Ammon's horn (tissue), 1 donor: ENCODE results near the gene APC.
A peak's percentile ranks its signal among the peaks of the same experiment; 100 is the strongest.
"Not testable (repeated sequence)": the region's sequence is repeated elsewhere in the genome, so short reads cannot be mapped to it uniquely, and the experiment has no call there.

ENCODE experiments used
- DNase-seq: peaks from one replicate; pipeline ENCODE4 v3.0.0-alpha.2; 2016; ENCODE audit warnings: low spot score

APC gene

DNA sequence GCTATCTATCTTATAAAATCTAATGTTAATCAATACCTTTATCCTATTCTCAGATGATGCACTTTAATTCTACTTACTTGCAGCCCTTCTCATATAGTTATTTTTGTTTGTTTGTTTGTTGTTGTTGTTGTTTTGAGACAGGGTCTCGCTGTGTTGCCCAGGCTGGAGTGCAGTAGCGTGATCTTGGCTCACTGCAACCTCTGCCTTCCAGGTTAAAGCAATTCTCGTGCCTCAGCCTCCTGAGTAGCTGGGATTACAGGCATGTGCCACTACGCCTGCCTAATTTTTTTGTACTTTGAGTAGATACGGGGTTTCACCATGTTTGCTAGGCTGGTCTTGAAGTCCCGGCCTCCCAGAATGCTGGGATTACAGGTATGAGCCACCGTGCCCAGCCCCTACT lies 20.8 kb upstream of the APC start:
- DNase-seq = not testable (repeated sequence)

DNA sequence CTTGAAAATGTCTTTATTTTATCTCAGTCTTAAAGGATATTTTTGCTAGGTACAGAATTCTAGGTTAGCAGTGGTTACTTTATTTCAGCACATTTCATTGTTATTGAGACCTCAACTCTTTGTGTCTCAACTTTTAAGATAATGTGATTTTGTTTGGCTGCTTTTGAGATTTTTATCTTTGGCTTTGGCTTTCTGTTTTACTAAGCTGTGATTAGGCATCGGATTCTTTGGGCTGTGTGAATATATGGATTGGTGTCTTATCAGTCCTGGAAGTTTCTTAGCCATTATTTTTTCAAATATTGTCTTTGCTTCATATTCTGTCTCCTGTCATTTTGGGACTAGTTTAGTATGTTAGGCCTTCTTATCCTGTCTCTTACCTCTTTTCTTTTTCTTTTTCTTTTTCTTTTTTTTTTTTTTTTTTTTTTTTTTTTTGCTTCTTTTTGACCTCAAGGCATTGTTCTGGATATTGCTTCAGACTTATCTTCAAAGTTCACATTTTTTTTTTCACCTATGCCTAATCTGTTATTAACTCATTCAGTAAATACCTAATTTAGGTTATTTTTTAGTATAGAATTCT lies 20.1 kb upstream of the APC start:
- no peak for DNase-seq

DNA sequence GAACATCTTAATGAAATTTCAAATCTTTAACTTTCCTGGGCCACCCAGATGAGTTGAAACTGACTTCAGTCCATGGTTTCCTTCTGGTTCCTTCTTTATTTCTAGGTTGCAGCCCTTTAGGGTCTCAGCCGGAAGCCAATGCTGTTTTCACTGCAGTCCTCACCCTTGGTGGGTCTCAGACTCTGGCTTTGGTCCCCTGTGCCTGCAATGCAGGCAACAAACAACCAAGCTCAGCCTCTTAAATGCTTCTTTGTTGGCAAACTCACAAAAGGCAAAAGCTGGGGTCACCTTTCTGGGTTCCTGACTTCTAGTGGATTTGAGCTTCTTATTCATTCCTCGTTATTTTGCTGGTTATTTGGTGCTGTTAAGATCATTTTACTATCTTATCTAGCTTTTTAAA lies 19.3 kb upstream of the APC start:
- no peak for DNase-seq

- no peak for DNase-seq
These were observed 17.1 kb upstream of the APC start for GRCh38 chr5:112720576-112720975.

- no peak for DNase-seq
These were observed 12.8 kb upstream of the APC start for GRCh38 chr5:112724901-112725300.

GRCh38 chr5:112729630-112730029 lies 8.1 kb upstream of the APC start:
- DNase-seq = no peak

GRCh38 chr5:112732131-112732530 lies 5.6 kb upstream of the APC start:
- peak; percentile 30 for DNase-seq

DNA sequence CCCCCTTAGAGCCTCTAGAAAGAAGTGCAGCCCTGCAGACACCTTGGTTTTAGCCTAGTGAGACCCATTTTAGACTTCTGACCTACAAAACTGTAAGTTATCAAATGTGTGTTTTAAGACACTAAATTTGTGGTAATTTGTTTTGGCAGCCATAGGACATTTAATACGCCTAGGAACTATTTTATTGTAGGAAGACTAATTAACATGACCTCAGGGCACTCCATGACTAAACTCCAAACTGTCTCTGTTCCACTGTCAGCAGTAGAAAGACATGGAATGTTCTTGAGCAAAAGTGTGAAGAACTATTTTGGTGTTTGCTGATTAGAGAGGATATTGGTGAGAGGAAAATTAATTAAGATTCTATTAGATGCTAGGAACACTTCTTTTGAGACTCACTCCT lies 4.1 kb upstream of the APC start:
- no peak for DNase-seq

DNA sequence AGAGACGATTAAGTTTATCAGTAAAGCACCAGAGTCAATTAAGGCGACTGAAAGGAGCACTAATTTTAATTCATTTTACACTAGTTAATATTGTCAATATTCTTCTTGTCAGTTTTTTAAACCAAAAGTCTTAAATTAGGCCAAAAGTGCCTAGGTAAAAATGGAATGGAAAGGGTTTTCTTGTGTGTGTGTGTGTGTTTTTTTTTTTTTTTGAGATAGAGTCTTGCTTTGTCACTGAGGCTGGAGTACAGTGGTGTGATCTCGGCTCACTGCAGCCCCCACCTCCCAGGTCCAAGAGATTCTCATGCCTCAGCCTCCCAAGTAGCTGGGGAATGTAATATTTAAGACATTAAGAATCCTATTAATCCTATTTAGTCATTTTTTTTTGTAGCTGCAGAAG lies 3.1 kb upstream of the APC start:
- no peak for DNase-seq

DNA sequence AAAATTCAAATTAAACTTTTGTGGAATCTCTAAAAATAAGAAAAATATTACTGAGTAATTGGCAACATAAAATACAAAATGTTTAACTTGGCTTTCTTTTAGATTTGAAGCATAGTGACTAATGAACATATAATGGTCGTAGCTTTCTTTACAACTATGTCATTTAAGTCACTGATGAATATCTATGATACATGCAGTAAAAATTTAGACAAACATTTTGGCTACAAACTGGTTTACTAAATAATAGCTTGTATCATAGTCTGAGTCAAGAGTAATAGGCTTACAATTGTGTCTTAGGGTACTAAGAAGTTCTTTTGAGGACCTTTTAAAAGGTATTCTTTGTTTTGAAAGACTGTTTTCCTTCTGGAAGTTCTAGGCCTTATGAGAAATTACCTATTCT lies 2.0 kb upstream of the APC start:
- no peak for DNase-seq

GRCh38 chr5:112737070-112737462 lies 619 bp upstream of the APC start:
- no peak for DNase-seq

GRCh38 chr5:112738191-112738560 lies 491 bp downstream of the APC start:
- DNase-seq = peak; percentile 78

GRCh38 chr5:112742424-112742823 lies 4.7 kb downstream of the APC start:
- peak; percentile 83 for DNase-seq

DNA sequence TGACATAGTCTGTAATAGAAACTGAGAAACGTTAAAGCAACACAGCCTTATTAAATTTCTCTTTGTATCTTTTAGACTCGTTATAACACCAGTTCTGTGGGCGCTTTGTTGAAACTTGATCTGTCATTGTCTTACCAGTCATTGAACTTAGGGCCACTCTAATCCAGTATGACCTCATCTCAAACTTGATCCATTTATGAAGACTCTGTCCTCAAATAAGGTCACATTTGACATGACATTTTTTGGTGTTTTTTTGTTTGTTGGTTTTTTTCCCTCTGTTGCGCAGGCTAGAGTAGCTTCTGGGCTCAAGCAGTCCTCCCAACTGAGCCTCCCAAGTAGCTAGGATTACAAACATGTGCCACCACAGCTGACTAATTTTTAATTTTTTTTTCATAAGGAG lies 5.9 kb downstream of the APC start:
- no peak for DNase-seq

DNA sequence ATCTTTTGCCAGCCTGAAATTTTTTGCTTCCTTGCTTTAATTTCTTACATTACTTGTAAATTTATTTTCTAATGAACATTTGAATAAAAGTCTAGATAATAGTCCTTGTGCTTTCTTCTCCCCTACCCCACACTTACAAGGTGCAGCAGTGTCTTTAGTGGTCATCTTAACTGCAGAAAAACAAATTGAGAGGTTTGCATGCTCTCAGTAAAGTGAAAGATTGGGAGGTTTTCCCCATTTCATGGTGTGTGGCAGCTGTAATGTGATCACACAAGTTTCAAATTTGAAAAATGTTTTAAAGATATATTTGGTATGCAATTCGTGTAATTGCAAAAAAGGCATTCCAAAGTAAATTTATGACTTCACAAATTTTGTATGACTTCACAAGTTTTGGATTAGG lies 14.7 kb downstream of the APC start:
- DNase-seq = no peak

- DNase-seq = no peak
These were observed 18.0 kb downstream of the APC start for GRCh38 chr5:112755703-112756102.

DNA sequence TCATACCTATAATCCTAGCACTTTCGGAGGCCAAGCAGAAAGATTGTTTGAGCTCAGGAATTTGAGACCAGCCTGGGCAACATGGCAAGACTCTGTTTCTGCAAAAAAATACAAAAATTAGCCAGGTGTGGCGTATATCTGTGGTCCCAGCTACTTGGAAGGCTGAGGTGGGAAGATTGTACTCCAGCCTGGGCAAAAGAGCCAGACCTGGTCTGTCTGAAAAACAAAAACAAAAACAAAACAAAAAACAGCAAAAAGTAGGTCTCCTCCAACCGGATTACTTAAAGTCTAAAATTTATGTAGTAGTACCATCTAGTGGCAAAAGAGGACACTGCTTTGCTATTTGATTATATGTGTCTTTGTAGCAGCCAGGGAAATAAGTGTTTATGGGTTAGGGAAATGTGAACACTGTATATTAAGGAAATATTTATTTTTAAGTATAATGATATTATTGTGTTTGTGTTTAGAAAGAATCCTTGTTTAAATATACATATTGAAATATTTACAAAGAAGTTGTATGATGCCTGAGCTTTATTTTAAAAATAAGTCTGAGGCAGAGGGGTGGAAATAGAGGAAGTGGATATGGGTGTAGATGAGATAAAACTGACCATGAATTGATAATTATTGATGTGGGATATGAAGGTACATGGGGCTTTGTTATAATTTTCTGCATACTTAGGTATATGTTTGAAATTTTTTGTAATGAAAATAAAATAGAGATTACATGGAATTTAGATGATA lies 20.0 kb downstream of the APC start:
- peak; percentile 78 for DNase-seq

GRCh38 chr5:112758676-112759075 lies 21.0 kb downstream of the APC start:
- no peak for DNase-seq

DNA sequence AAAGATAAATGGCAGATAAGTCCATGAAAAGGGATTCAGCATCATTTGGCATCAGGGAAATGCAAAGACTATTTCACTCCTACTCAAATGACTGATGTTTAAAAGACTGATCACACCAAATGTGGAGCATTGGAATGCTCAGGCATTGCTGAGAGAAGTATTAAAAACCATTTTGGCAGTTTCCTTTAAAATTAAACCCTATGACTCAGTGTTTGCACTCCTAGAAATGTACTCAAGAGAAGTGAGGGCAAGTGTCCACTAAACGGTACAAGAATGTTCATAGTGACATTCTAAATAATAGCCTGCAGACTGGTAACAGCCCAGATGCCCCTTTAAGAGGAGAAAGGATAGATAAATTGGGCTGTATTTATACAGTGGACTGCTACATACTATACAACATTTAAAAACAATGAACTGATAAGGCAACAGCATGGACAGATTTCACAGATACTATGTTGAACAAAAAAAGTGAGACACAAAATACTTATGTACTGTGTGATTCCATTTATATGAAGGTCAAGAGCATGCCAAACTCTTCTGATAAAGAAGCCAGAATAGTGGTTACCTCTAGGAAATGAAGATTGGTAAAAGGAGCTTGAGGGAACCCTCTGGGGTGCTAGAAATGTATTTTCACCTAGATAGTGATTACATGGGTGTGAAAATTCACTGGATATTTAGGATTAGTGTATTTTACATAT lies 24.6 kb downstream of the APC start:
- no peak for DNase-seq

GRCh38 chr5:112763165-112763564 lies 25.5 kb downstream of the APC start:
- no peak for DNase-seq

DNA sequence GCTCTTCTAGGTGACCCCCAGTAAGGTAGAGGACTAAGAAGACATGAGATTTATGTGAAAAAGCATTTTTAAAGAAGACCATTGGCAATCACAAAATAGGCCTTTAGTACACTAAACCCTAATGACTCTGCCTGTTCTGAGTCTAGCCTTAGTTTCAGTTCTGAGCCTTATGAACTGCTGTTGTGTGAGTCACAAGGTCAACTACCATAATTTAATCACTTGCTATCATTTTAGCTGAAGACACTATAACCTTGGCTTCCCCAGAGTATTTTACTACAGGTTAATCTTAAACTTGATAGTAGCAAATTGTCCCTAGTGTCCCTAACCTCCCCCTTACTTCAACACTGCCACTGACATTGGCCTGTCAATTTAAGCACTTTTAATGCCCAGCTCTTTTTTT lies 34.4 kb downstream of the APC start:
- no peak for DNase-seq

GRCh38 chr5:112776301-112776856 lies 38.7 kb downstream of the APC start:
- peak; percentile 16 for DNase-seq

- no peak for DNase-seq
These were observed 41.8 kb downstream of the APC start for GRCh38 chr5:112779531-112779930.
